Measurements from ENCODE around the gene CCDC57.
A peak's percentile ranks its signal among the peaks of the same experiment; 100 is the strongest.

CCDC57 gene

DNA sequence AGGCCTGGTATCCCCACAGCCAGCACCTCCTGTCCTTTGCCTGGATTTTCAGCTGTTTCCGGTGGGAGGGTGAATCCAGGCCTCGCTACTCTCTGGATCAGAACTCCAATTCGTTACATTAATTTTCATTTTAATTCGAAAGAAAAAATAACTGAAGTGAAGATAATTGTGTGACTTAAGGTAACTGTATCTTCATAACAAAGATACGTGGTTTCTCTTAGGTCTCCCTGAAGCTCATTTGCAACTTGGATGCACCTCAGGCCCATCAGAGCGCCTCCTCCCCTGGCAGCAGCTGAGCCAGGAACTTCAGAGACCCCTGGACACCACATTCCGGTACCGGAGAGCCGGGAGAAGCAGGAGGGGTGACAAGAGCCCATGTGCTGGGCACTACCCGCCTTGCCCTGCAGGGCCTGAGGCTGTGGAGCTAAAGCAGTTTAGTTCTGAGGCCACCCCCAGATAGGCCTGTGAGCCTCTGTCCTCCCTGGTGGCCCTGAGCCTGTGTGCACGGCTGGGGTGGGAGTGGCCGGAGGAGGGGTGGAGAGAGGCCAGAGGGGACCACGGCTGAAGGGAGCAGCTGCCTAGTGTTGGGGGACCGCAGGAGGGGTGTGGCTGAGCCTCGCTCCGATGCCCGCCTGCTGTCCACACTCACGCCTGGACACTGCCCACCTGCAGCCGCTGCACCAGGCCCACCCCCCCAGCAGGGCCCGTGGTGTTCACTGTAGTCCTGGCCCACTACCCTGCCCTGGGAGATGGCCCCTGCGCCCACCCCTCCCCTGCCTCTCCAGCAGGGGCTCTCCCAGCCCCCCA lies 135.7 kb downstream of the CCDC57 start:
- no peak overlapping the region for H3K4me3 ChIP-seq (ENCODE audit: low read depth, low read length)
- TF ChIP-seq, protein P1, sequence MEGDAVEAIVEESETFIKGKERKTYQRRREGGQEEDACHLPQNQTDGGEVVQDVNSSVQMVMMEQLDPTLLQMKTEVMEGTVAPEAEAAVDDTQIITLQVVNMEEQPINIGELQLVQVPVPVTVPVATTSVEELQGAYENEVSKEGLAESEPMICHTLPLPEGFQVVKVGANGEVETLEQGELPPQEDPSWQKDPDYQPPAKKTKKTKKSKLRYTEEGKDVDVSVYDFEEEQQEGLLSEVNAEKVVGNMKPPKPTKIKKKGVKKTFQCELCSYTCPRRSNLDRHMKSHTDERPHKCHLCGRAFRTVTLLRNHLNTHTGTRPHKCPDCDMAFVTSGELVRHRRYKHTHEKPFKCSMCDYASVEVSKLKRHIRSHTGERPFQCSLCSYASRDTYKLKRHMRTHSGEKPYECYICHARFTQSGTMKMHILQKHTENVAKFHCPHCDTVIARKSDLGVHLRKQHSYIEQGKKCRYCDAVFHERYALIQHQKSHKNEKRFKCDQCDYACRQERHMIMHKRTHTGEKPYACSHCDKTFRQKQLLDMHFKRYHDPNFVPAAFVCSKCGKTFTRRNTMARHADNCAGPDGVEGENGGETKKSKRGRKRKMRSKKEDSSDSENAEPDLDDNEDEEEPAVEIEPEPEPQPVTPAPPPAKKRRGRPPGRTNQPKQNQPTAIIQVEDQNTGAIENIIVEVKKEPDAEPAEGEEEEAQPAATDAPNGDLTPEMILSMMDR (IDR thresholded peaks at IDR 0.05; ENCODE audit: borderline replicate concordance, insufficient read depth, low read depth, low read length): no peak

- TF ChIP-seq, protein P1 (IDR thresholded peaks at IDR 0.05; ENCODE audit: borderline replicate concordance, insufficient read depth, low read depth, low read length): no peak
Observed at GRCh38 chr17:82076018-82076784, 136.4 kb downstream of the CCDC57 start.

GRCh38 chr17:82073446-82073845 lies 139.2 kb downstream of the CCDC57 start:
- H3K4me3 ChIP-seq (ENCODE audit: low read depth, low read length): no peak overlapping the region
- TF ChIP-seq, protein P1 (IDR thresholded peaks at IDR 0.05; ENCODE audit: borderline replicate concordance, insufficient read depth, low read depth, low read length): no peak

More at GRCh38 chr17:82076018-82076784, 136.4 kb downstream of the CCDC57 start:
- no peak overlapping the region for H3K4me3 ChIP-seq (ENCODE audit: low read depth, low read length)

DNA sequence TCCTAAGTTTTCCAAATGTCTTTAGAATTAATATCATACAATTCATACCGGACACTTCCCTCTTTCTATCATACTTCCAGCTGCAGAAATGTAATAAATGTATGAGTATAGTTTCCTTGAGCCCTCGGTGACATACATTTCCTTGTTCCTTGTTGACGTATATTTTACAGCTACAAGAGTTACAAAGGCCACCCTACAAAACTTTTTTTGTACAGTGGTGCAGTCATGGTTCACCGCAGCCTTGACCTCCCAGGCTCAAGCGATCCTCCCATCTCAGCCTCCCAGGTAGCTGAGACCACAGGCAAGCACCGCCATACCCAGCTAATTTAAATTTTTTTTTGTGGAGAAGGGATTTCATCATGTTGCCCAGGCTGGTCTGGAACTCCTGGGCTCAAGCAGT lies 139.8 kb downstream of the CCDC57 start:
- TF ChIP-seq, protein P1 (IDR thresholded peaks at IDR 0.05; ENCODE audit: borderline replicate concordance, insufficient read depth, low read depth, low read length): no peak
- H3K4me3 ChIP-seq (ENCODE audit: low read depth, low read length): no peak overlapping the region

- H3K4me3 ChIP-seq (ENCODE audit: low read depth, low read length): no peak overlapping the region
- TF ChIP-seq, protein P1 (IDR thresholded peaks at IDR 0.05; ENCODE audit: borderline replicate concordance, insufficient read depth, low read depth, low read length): no peak
Observed at GRCh38 chr17:82070611-82071010, 142.0 kb downstream of the CCDC57 start.

- H3K4me3 ChIP-seq (ENCODE audit: low read depth, low read length): peak within 1 kb of the TSS; percentile 70
- TF ChIP-seq, protein P1 (IDR thresholded peaks at IDR 0.05; ENCODE audit: borderline replicate concordance, insufficient read depth, low read depth, low read length): no peak
Observed at GRCh38 chr17:82065638-82066303, 146.9 kb downstream of the CCDC57 start, which contains the start of gene DUS1L. TSS of gene DUS1L (minus strand) at chr17:82065804. CDS start at chr17:82065059, 745 bp downstream.

Data from GM12875 (cell line).